ENCODE data around the gene FAM217B.

Gene FAM217B

GRCh38 chr20:59940129-59940955 lies at the start of gene FAM217B, which contains the start of gene PPP1R3D:
Gene FAM217B (plus strand): TSS chr20:59940389. CDS start chr20:59943944, 3,555 bp downstream.
Gene PPP1R3D (minus strand): TSS chr20:59940305. CDS start chr20:59939931, 374 bp downstream.
- DNase-seq, result peak in 55 of 56 donors; percentile 56 to 95 (median 89)

GRCh38 chr20:59891581-59891980 lies 48.6 kb upstream of the FAM217B start:
- no peak for DNase-seq

DNA sequence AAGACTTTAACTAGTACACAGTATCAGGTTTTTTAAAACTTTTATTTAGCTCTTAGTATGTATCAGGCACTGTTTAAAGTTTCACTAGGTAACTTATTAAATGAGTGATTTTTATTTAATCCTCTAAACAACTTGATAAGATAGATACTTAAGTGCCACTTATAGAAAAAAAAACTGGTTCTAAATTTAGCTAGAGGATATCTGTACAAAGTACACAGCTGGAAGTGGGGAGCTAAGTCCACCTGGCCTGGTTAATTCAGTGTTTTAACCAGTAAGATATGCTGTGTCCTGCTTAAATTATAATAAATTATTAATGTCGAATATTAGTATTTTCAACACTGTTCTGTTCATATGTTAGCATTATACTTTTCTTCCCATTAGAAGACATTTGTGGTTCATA lies 44.3 kb upstream of the FAM217B start:
- DNase-seq, result no peak

- no peak for DNase-seq
Measured at GRCh38 chr20:59902470-59902869, 37.7 kb upstream of the FAM217B start.

DNA sequence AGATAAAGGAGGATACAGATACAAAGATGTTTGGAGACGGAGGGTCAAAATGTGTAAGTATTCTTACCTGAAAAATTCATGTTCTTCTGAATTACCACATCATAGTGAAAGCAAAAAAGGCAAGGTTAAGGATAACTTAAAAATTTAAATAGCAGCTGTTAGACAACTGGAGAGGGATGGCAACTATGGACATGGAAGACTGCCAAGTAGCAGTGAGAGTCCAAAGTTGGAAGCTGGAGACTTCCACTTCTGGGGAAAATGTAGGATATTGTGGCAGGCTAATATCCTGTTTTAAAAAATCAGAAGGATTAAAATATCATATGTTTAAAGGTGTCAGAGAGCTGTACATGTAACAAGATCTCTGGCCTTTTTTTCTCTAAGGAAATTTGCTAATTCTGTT lies 36.6 kb upstream of the FAM217B start:
- no peak for DNase-seq

- DNase-seq, result no peak
Measured at GRCh38 chr20:59908855-59909254, 31.3 kb upstream of the FAM217B start.

DNA sequence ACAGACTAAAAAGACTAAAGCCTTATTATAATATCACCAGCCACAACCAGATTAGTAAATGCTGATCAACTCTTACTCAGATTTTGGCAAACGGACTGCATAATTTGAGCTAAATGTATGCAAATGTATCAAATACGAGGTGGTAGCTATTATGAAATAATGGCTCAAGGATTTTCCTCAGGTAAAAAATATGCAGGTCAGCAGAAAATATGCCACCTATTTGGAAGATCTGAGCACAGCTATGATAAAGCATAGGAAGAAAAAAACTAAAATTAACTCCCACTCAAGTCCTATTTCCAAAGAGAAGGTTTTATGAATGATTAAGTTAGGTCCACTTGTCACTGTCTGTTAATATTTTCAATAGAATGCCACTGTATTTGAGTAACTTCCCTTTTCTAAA lies 29.1 kb upstream of the FAM217B start:
- no peak for DNase-seq

- DNase-seq, result no peak
Measured at GRCh38 chr20:59912609-59913008, 27.6 kb upstream of the FAM217B start.

GRCh38 chr20:59920944-59921343 lies 19.2 kb upstream of the FAM217B start:
- no peak for DNase-seq

DNA sequence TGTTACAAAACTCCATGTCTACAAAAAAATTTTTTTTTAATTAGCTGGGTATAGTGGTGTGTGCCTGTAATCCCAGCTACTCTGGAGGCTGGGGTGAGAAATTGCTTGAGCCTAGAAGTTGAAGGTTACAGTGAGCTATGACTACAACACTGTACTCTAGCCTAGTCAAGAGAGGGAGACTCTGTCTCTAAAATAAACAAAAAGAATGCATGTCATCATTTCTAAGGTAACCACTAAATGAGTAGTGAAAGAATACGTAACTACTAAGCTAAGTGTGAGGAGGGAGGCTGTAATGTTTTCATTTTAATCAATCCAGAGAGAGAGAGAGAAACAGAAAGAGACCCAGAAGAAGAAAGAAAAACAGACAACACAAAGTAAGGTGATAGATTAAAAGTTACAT lies 16.7 kb upstream of the FAM217B start:
- no peak for DNase-seq

GRCh38 chr20:59925359-59925758 lies 14.8 kb upstream of the FAM217B start:
- no peak for DNase-seq

DNA sequence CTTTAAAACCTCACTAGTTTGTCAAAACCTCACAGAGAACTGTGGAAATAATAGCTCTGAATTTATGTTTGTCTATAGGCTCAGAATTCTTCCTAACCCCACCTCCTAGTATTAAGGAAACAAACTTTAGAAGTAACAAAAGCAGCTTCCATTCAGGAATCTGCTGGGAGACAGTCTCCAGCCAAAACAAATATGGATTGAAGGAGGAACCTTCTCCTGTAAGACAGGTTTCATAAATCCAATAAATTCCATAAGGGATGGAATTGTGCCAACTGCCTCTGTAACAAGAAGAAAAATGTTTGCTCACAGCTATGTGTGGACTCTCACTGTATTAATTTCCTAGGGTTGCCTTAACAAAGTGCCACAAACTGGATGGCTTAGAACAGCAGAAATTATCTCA lies 14.3 kb upstream of the FAM217B start:
- no peak for DNase-seq

- no peak for DNase-seq
Measured at GRCh38 chr20:59931511-59932312, 8.5 kb upstream of the FAM217B start.

- DNase-seq, result no peak
Measured at GRCh38 chr20:59932616-59933295, 7.4 kb upstream of the FAM217B start.

DNA sequence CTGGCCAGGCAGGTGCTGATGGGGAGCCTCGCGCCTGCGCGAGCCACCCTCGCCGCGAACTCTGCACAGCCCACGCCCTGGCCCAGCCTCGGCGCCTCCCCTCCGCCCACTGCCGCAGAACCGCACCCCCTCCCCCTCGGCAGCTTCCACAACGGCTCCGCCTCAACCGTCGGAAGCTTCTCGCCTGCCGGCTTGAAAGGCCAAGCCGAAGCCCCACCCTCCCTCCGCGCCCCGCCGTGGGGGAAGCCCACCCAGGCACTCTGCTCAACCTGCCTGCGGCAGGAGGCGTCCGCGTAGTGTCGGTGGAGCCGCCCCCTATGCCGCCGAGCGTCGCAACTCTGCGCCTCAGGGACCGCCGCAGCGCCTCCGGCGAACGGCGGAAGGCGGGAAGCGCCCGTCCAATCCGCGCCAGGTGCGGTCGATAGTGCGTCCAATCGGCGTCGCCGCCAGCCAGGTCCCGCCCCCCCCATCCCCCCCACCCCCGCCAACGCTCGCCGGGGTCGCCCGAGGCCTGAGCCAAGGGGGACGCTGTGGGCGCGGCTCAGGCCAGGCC lies 6.8 kb upstream of the FAM217B start, which contains the start of gene SYCP2:
TSS of gene SYCP2 (minus strand) at position 342 of the 553 bp plus-strand sequence. CDS start 11,224 bp downstream, outside the sequence.
- peak in 18 of 56 donors; percentile 38 to 74 (median 58) for DNase-seq

GRCh38 chr20:59933849-59934585 lies 6.2 kb upstream of the FAM217B start:
- DNase-seq, result peak in 46 of 56 donors; percentile 17 to 86 (median 62)

DNA sequence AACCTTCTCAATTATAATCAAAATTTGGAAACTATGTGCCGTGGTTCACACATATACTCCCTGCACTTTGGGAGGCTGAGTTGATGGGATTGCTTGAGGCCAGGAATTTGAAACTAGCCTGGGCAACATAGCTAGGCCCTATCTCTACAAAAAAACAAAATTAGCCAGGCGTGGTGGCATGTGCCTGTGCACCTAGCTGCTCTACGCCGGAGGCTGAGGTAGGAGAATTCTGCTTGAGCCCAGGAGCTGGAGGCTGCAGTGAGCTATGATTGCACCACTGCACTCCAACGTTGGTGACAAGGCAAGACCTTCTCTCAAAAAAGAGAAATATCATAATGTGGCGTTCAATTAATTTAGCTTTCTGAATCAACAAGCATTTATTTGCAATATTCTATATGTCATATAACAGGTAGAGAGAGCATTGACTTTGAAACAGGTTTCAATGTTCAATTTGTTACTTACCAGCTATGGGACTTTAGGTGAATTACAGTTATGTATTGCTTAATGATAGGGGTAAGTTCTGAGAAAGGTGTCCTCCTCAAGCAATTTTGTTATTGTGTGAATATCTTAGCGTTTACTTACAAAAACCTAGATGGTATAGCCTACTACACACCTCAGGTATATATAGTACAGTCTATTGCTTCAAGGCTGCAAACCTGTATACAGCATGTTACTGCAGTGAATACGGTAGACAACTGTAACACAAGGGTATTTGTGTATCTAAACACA lies 4.6 kb upstream of the FAM217B start:
- no peak for DNase-seq

DNA sequence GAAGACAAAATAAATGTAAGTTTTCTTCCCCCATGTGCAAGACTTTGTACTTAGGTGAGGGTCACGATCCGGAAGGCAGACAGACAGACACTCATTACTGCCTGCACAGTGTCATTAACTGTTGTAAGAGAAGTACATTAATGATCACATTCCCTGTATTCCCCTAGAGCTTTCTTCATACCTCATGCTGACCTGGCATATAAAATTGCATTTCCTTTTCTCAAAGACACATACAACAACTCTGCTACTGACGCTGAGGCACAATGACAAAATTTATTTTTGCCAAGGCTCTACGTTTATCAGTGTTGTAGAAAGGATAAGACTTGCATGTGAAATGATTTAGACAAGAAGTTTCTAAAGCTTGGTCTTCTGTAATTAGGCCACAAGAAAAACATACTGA lies 3.8 kb upstream of the FAM217B start:
- DNase-seq, result no peak

DNA sequence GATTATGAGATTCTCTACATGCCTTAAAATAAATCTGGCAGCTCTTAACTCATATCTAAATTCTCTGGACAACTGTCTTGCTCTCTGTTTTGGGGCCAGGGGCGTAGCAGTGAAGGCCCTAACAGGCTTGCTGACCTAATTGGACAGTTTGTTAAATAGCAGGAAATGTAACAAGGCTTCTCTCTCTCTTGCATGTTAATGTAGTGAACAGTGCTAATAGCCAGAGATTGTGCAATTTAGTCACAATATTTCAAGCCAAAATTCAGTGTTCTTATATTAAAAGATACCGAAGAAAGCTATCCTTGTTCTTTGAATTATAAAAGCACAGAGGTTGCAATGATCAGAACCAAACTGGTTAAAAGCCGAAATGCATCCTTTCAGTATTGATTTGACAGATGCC lies 3.0 kb upstream of the FAM217B start:
- DNase-seq, result peak in 1 of 56 donors; percentile 15

GRCh38 chr20:59938221-59938620 lies 2.0 kb upstream of the FAM217B start:
- DNase-seq, result no peak

Data from amygdala (tissue), 56 donors.